Stimulated activated naive CD4-positive, alpha-beta T cell (primary cell): ENCODE results near the gene IFNLR1.

Experiments used
- DNase-seq, 6 experiments: peaks; one replicate each; lab custom pipeline; 2025; lab: John Stamatoyannopoulos, UW

The IFNLR1 gene

GRCh38 chr1:24175033-24175755 is 11.9 kb downstream of the IFNLR1 start:
- DNase-seq, result no peak

DNA sequence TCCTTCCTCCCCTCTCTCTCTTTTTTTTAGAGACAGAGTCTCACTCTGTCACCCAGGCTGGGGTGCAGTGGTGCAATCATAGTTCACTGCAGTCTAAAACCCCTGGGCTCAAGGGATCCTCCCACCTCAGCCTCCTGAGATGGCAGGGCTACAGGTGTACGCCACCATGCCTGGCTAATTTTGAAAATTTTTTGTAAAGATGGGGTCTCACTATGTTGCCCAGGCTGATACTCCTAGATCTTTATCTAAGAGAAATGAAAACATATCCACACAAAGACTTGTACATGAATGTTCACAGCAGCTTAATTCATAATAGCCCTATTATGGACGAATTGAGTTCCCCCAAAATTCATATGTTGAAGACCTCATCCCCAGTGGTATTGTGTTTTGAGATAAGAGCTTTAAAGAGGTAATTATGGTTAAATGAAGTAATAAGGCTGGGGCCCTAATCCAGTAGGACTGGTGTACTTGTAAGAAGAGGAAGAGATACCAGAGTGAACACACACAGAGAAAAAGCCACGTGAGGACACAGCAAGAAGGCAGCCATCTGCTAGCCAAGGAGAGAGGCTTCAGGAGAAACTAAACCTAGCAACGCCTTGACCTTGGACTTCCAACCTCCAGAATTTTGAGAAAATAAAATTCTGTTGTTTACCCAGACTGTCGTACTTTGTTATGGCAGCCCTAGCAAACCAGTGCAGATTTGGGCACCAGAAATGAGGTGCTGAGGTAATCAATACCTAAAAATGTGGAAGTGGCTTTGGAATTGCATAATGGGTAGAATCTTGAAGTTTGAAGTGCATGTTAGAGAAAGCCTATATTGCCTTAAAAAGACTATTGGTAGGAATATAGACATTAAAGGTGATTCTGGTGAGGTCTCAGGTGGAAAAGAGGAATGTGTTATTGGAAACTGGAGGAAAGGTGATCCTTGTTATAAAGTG is 13.2 kb downstream of the IFNLR1 start:
- DNase-seq, result no peak

DNA sequence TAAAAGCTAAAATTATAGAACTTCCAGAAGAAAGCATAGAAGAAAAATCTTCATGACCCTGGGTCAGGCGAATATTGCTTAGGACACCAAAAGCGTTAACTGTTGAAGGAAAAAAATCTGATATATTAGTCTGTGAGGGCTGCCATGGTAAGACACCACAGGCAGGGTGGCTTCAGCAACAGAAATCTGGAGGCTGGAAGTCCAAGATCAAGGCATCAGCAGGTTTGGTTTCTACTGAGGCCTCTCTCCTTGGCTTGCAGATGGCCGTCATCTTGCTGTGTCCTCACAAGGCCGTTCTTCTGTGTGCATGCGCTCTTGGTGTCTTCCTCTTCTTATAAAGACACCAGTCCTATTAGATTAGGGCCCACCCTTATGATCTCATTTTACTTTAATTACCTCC is 14.5 kb downstream of the IFNLR1 start:
- no peak for DNase-seq

DNA sequence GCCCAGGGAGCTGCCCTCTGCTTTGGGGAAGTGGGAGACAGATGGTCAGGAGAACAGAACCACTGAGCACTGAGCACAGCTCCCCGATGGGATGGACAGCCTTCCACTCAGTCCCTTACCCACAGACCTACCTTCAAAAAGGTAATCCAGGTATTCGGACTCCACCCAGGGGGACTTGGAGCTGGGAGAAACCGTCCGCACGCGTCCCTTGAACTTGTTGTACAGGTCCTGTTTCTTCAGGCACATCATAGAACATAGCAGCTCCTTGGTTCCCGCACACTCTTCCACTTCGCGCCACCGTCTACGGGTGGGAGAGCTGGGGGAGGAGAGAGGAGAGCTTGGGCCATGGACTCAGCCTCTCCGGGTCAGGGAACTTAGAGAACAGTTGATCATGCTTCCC is 17.8 kb downstream of the IFNLR1 start:
- no peak for DNase-seq

- no peak for DNase-seq
Observed at GRCh38 chr1:24168245-24168644, 18.8 kb downstream of the IFNLR1 start.

DNA sequence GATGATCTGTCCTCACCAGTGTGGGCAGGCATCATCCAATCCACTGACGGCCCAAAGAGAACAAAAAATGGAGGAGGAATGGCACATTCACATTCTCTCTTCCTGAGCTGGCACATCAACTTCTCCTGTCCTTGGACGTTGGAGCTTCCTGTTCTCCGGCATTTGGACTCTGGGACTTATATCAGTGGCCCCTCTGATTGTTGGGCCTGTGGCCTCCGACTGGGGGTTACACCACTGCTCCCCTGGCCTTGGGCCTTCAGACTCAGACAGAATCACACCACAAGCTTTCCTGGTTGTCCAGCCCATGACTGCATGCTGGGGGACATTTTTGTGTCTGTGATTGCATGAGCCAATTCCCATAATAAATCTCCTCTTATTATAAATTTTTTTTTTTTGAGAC is 20.1 kb downstream of the IFNLR1 start:
- no peak for DNase-seq

DNA sequence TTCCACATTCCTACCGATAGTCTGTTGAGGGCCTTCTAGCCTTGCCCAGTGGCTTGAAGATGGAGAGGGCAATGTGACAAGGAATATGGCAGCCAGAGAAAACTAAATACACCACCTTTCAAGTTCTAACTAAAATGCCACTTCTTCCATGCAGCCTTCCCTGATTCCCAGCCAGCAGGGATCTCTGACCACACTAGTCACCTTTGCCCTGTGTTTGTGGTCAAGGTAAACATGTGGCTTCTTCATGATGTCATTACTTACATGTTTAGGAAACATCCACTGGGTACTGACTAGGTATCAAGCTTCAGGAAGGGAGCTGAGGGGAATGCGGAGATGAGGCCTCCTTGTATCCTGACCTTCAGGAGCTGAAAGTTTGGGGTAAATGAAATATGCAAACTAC is 21.6 kb downstream of the IFNLR1 start:
- no peak for DNase-seq

GRCh38 chr1:24164004-24164403 is 23.1 kb downstream of the IFNLR1 start:
- DNase-seq, result no peak

DNA sequence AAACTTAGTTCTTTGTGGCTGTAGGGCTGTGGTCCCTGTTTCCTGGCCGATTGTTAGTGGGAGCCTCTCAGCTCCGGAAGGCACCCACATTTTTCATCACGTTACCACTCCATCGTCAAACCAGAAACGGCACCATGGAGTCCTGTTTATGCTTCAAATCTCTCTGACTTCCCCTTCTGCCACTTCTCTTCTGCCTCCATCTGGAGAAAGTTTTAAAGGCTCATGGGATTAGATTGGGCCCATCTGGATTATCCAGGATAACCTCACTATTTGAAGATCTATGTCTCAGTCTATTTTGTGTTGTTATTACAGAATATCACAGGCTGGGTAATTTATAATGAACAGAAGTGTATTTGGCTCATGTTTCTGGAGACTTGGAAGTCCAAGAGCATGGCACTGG is 24.9 kb downstream of the IFNLR1 start:
- DNase-seq, result no peak

GRCh38 chr1:24161270-24161669 is 25.8 kb downstream of the IFNLR1 start:
- no peak for DNase-seq

DNA sequence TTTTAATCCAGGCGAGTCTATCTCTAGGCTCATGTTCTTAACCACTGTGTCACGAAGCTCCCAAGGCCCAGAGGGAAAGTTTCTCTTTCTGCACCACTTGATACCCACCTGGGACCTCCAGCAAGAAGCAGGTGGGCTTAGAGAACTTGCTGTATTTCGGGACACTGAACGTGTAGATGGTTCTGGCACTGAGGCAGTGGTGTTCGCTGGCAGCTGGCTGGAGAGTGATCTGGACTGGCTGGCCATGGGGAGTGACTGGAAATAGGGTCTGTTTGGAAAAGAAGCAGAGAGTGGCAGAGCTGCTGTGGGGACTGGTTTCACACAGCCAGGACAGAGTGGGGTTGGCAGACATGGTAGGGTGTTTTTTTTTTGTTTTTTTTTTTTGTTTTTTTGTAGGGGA is 27.7 kb downstream of the IFNLR1 start:
- no peak for DNase-seq

- no peak for DNase-seq
Observed at GRCh38 chr1:24157918-24158481, 29.1 kb downstream of the IFNLR1 start.

DNA sequence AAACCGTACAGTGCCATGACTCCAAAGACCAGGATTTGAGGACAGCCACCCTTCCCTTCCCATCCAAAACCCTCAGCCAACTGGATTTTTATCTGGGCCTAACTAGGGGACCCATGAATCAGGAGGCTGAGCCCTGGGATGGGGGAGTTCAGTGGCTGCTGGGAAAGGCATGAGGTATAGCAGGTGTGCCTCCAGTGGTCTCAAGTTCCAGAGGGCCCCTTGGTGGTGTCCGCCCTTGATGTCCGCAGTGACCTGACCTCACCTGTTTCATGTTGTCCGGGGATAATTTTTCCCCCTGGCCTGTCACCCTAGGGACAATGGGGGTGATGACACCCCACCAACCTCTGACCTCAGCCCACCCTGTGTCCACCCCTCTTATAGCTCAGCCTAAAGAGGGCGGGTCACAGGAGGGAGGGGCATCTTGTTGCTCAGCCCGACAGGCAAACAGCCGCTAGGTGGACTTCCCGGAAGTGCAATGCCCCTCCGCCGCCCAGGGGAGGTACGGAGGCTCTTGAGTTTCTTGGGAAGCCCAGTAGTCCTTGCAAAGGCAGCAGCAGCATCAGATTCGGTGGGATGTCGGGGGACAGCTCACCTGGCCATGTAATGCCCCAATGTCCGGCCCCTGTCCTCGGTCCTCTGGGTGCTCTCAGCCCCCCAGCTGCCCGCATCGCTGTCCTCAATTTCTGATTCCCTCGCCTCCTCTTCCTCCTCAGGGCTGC is 30.4 kb downstream of the IFNLR1 start:
- no peak for DNase-seq

GRCh38 chr1:24155011-24155782 is 31.9 kb downstream of the IFNLR1 start:
- DNase-seq, result no peak

DNA sequence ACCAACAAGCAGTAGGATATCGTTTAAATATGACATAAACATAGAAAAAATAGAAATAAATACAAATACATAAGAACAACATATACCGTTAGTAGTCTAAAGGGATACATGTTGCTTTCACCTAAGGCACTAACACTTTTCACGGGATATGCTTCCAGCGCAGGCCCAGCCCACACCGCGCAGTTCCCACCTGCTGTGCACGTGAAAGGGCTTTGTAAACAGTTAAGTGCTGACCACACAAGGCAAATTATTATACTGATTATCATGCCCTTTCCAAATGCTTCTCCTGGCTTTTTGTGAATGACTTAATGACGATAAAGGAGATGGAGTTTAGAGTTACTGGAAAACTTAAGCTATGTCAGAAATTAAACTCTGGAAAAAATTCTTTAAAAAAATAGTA is 32.9 kb downstream of the IFNLR1 start:
- no peak for DNase-seq

- DNase-seq, result no peak
Observed at GRCh38 chr1:24152631-24153494, 34.2 kb downstream of the IFNLR1 start.

DNA sequence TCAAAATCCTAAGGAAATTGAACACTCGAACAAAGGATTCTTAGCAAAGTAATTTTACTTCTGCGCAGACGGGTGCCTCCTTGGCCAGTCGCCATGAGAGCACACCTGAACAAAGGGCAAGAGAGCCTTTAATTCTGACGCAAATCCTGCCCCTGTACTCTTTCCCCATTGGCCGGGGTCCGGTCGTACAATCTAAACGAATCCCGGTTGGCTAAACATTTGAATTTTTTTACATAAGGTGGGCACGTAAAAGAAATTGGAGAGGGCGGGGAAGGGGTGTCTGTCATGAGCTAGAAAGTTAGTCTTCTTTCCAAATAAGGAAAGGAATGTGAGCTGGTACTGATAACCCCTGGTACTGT is 35.9 kb downstream of the IFNLR1 start:
- peak in 2 of 6 experiments; percentile 13 to 32 for DNase-seq

GRCh38 chr1:24150234-24151174 is 36.6 kb downstream of the IFNLR1 start:
- DNase-seq, result peak; percentile 55 to 87 (median 78)

DNA sequence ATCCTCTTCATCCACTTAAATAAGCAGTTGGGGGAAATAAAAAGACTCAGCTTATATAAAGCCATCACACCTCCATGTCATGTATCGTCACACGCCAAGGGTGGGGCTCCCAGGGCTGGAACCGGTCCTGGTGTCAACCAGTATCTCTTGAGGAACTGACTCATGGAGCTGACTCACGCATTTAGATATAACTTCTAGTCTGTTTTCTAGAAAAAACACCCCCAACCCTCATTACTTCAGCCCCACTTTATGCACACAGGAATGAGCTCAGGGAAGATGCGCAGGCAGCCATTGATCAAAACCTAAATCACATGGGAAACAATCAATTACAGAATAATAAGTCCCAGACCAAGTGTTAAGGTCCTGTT is 37.2 kb downstream of the IFNLR1 start:
- DNase-seq, result no peak

GRCh38 chr1:24147816-24148215 is 39.3 kb downstream of the IFNLR1 start:
- no peak for DNase-seq
